Liver (tissue), 3 donors: ENCODE data around the gene CLNS1A.

Source experiments
- JUND ChIP-seq, 2 donors: IDR thresholded peaks; 2 replicates each; pipeline ENCODE4 v1.6.1; 2016; ENCODE audit warnings: antibody characterized with exemption in 2 of 2
- SP1 ChIP-seq: IDR thresholded peaks from 2 replicates; pipeline ENCODE4 v1.6.1; 2018; ENCODE audit warnings: antibody characterized with exemption, mild to moderate bottlenecking
- TF ChIP-seq, protein P1 (sequence below): fragments of 150-350 bp; IDR thresholded peaks from 2 replicates; pipeline ENCODE4 v1.5.1; 2017; ENCODE audit warnings: improper control_type of control experiment, low read depth, low read length; ENCODE audit not compliant: missing input control
- donor health status: healthy.
- donor health status: healthy.

DNA sequence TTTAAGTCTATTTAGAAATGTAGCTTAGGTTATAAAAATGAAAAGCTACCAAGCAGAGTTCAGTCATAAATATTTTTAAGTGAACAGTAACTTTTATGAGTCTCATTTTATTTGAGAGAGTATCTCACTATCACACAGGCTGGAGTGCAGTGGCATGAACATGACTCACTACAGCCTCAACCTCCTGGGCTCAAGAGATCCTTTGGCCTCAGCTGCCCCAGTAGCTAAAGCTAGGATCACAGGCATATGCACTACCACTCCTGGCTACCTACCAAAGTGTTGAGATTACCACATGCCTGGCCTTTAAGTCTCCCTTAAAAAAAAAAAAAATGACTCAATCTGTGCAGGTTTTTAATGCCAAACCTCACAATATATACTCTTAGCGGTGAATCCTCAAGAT is 34.7 kb upstream of the CLNS1A start:
- TF ChIP-seq, protein P1, sequence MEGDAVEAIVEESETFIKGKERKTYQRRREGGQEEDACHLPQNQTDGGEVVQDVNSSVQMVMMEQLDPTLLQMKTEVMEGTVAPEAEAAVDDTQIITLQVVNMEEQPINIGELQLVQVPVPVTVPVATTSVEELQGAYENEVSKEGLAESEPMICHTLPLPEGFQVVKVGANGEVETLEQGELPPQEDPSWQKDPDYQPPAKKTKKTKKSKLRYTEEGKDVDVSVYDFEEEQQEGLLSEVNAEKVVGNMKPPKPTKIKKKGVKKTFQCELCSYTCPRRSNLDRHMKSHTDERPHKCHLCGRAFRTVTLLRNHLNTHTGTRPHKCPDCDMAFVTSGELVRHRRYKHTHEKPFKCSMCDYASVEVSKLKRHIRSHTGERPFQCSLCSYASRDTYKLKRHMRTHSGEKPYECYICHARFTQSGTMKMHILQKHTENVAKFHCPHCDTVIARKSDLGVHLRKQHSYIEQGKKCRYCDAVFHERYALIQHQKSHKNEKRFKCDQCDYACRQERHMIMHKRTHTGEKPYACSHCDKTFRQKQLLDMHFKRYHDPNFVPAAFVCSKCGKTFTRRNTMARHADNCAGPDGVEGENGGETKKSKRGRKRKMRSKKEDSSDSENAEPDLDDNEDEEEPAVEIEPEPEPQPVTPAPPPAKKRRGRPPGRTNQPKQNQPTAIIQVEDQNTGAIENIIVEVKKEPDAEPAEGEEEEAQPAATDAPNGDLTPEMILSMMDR = no peak
- TF ChIP-seq SP1 (no peak), JUND (IDR thresholded peaks at IDR 0.05) (no peak)
